HL-60 (cell line): ENCODE data around the gene OTUD7B.

Experiments
- GABPA ChIP-seq: IDR thresholded peaks from 2 replicates; pipeline ENCODE4 v1.6.1; 2012; ENCODE audit warnings: low read depth
- POLR2AphosphoS5 ChIP-seq: IDR thresholded peaks from 2 replicates; pipeline ENCODE4 v1.6.1; 2012; ENCODE audit warnings: low read depth
- TF ChIP-seq, protein P1 (sequence below): IDR thresholded peaks from one replicate; pipeline ENCODE4 v1.5.1; 2011; ENCODE audit warnings: low read length, control low read depth, inconsistent platforms; ENCODE audit not compliant: insufficient read depth

DNA sequence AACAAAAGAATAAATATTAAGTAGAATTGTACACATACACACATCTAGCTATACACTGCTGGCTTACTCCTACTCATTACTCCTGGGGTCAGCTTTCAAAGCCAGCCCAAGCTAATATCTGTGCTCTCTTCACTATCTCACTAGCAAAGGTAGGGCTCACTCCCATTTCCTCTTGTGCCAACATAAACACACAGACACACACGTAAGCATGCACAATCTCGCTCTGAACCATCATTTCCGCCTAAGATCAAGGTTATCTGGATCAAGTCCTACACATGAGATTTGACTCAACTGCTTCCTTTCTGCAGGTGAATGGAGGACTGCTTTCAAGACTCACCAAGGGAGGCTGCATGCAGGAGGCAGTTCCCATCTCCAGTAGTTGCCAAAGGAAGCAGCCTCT lies 45.1 kb downstream of the OTUD7B start:
- TF ChIP-seq, protein P1, sequence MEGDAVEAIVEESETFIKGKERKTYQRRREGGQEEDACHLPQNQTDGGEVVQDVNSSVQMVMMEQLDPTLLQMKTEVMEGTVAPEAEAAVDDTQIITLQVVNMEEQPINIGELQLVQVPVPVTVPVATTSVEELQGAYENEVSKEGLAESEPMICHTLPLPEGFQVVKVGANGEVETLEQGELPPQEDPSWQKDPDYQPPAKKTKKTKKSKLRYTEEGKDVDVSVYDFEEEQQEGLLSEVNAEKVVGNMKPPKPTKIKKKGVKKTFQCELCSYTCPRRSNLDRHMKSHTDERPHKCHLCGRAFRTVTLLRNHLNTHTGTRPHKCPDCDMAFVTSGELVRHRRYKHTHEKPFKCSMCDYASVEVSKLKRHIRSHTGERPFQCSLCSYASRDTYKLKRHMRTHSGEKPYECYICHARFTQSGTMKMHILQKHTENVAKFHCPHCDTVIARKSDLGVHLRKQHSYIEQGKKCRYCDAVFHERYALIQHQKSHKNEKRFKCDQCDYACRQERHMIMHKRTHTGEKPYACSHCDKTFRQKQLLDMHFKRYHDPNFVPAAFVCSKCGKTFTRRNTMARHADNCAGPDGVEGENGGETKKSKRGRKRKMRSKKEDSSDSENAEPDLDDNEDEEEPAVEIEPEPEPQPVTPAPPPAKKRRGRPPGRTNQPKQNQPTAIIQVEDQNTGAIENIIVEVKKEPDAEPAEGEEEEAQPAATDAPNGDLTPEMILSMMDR = no peak
- TF ChIP-seq POLR2AphosphoS5 (no peak), GABPA (no peak)
